ENCODE measurements around the gene PLEKHJ1. TPM values are rescaled to one million over a fixed set of nuclear protein-coding genes. Genes with fewer than 3 reads are reported as not detected.

The PLEKHJ1 gene
- total and polyA plus RNA-seq, 2 experiments from 2014 or later: 255 to 342 TPM

DNA sequence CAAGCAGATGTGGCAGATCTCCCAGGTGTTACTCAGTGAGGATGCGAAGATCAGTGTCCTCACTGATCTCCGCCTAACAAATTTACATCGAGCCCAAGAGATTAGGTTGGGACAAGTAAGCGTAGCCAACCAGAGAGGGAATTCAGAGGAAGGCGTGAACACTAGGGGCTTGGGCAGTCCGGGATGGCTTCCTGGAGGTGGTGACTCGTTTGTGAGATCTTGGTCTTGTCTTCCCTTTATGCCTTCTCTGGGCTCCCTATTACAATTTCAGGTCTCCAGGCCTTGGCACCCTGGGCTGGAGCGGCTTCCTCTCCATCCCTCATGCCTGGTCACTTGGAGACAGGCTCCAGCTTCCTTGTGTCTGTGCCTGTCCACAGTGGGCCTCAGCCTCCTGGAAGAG is 6.7 kb upstream of the PLEKHJ1 start:
- no peaks in the 10 kb centered on the region for H3K27me3 ChIP-seq
- TF ChIP-seq, protein P1, sequence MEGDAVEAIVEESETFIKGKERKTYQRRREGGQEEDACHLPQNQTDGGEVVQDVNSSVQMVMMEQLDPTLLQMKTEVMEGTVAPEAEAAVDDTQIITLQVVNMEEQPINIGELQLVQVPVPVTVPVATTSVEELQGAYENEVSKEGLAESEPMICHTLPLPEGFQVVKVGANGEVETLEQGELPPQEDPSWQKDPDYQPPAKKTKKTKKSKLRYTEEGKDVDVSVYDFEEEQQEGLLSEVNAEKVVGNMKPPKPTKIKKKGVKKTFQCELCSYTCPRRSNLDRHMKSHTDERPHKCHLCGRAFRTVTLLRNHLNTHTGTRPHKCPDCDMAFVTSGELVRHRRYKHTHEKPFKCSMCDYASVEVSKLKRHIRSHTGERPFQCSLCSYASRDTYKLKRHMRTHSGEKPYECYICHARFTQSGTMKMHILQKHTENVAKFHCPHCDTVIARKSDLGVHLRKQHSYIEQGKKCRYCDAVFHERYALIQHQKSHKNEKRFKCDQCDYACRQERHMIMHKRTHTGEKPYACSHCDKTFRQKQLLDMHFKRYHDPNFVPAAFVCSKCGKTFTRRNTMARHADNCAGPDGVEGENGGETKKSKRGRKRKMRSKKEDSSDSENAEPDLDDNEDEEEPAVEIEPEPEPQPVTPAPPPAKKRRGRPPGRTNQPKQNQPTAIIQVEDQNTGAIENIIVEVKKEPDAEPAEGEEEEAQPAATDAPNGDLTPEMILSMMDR (IDR thresholded peaks at IDR 0.05; ENCODE audit: low read depth, low read length): no peak
- DNase-seq (ENCODE audit: low read depth in 1 of 2, low spot score in 1 of 2): no peak
- H3K4me3 ChIP-seq: no peak overlapping the region
- peaks cover 41% of the 10 kb centered on the region for H3K36me3 ChIP-seq
- H3K4me1 ChIP-seq (ENCODE audit: low read depth): peaks cover 21% of the 10 kb centered on the region
- no peaks in the 10 kb centered on the region for H3K9me3 ChIP-seq (ENCODE audit: low read depth)
- no peak overlapping the region for H3K27ac ChIP-seq

DNA sequence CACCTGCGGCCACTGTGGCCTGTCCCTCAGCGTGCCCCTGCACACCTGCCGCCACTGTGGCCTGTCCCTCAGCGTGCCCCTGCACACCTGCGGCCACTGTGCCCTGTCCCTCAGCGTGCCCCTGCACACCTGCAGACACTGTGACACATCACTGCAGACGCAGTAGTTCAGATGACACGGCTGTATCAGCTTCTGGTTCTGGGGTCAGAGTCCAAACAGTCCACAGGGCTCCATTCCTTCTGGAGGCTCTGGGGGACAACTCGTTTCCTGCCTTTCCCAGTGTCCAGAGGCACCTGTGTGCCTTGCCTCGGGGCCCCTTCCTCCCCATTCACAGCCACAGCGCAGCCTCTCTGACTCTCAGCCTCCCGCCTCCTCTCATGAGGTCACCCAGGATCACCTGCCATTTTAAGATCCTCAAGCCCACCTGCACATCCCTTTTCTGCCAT is 6.0 kb upstream of the PLEKHJ1 start:
- peaks cover 36% of the 10 kb centered on the region for H3K36me3 ChIP-seq
- H3K27ac ChIP-seq: no peak overlapping the region
- no peaks in the 10 kb centered on the region for H3K27me3 ChIP-seq
- H3K4me1 ChIP-seq (ENCODE audit: low read depth): peaks cover 26% of the 10 kb centered on the region
- no peak overlapping the region for H3K4me3 ChIP-seq
- no peaks in the 10 kb centered on the region for H3K9me3 ChIP-seq (ENCODE audit: low read depth)
- TF ChIP-seq, protein P1 (IDR thresholded peaks at IDR 0.05; ENCODE audit: low read depth, low read length): no peak
- no peak for DNase-seq (ENCODE audit: low read depth in 1 of 2, low spot score in 1 of 2)

GRCh38 chr19:2240881-2241760 is 5.0 kb upstream of the PLEKHJ1 start:
- DNase-seq (ENCODE audit: low read depth in 1 of 2, low spot score in 1 of 2): no peak
- TF ChIP-seq, protein P1 (IDR thresholded peaks at IDR 0.05; ENCODE audit: low read depth, low read length): no peak
- H3K36me3 ChIP-seq: peaks cover 26% of the 10 kb centered on the region
- H3K9me3 ChIP-seq (ENCODE audit: low read depth): no peaks in the 10 kb centered on the region
- no peaks in the 10 kb centered on the region for H3K27me3 ChIP-seq
- peak overlapping the region; percentile 6 for H3K27ac ChIP-seq
- no peak overlapping the region for H3K4me3 ChIP-seq
- peaks cover 26% of the 10 kb centered on the region for H3K4me1 ChIP-seq (ENCODE audit: low read depth)

- Histone ChIP-seq H3K4me3 (peak overlapping the region; percentile 10), H3K9me3 (ENCODE audit: low read depth) (no peaks in the 10 kb centered on the region), H3K4me1 (ENCODE audit: low read depth) (peaks cover 28% of the 10 kb centered on the region), H3K27ac (no peak overlapping the region), H3K27me3 (no peaks in the 10 kb centered on the region), H3K36me3 (peaks cover 15% of the 10 kb centered on the region)
- DNase-seq (ENCODE audit: low read depth in 1 of 2, low spot score in 1 of 2): peak in 1 of 2 donors; percentile 76
- TF ChIP-seq, protein P1 (IDR thresholded peaks at IDR 0.05; ENCODE audit: low read depth, low read length): no peak
Measured at GRCh38 chr19:2239771-2240770, 3.9 kb upstream of the PLEKHJ1 start.

GRCh38 chr19:2239173-2239572 is 3.0 kb upstream of the PLEKHJ1 start:
- H3K9me3 ChIP-seq (ENCODE audit: low read depth): no peaks in the 10 kb centered on the region
- H3K36me3 ChIP-seq: peaks cover 7% of the 10 kb centered on the region
- DNase-seq (ENCODE audit: low read depth in 1 of 2, low spot score in 1 of 2): peak in 1 of 2 donors; percentile 29
- H3K4me3 ChIP-seq: no peak overlapping the region
- H3K27ac ChIP-seq: no peak overlapping the region
- H3K4me1 ChIP-seq (ENCODE audit: low read depth): peaks cover 29% of the 10 kb centered on the region
- TF ChIP-seq, protein P1 (IDR thresholded peaks at IDR 0.05; ENCODE audit: low read depth, low read length): no peak
- no peaks in the 10 kb centered on the region for H3K27me3 ChIP-seq
